Measurements from ENCODE around the gene XG.
"Not testable (repeated sequence)": the region's sequence is repeated elsewhere in the genome, so short reads cannot be mapped to it uniquely, and the experiment has no call there.

Gene XG
- 0 to 0.16 (median 0.04) reads per million in 18 experiments for total RNA-seq

GRCh38 chrX:2751874-2752300 lies at the start of gene XG:
TSS of gene XG (plus strand) at chrX:2752040. CDS start at chrX:2752275, 235 bp downstream.
- not testable (repeated sequence) for DNase-seq

- no peak for DNase-seq
Measured at GRCh38 chrX:2703991-2704369, 47.9 kb upstream of the XG start.

GRCh38 chrX:2705046-2705832 lies 46.6 kb upstream of the XG start:
- DNase-seq: no peak

GRCh38 chrX:2707334-2707760 lies 44.5 kb upstream of the XG start:
- peak; percentile 84 to 88 for DNase-seq

- DNase-seq: peak in 1 of 2 donors; percentile 13
Measured at GRCh38 chrX:2708021-2708420, 43.8 kb upstream of the XG start.

GRCh38 chrX:2708592-2709188 lies 43.1 kb upstream of the XG start:
- DNase-seq: peak; percentile 41 to 64

- DNase-seq: no peak
Measured at GRCh38 chrX:2709556-2709955, 42.3 kb upstream of the XG start.

GRCh38 chrX:2710041-2710840 lies 41.6 kb upstream of the XG start:
- peak; percentile 75 to 82 for DNase-seq

- no peak for DNase-seq
Measured at GRCh38 chrX:2711441-2711840, 40.4 kb upstream of the XG start.

GRCh38 chrX:2712428-2712827 lies 39.4 kb upstream of the XG start:
- no peak for DNase-seq

GRCh38 chrX:2712890-2713840 lies 38.7 kb upstream of the XG start:
- no peak for DNase-seq

GRCh38 chrX:2714551-2714950 lies 37.3 kb upstream of the XG start:
- DNase-seq: no peak

- no peak for DNase-seq
Measured at GRCh38 chrX:2715066-2715600, 36.7 kb upstream of the XG start.

- DNase-seq: no peak
Measured at GRCh38 chrX:2717312-2717711, 34.5 kb upstream of the XG start.

- no peak for DNase-seq
Measured at GRCh38 chrX:2718821-2719220, 33.0 kb upstream of the XG start.

GRCh38 chrX:2719774-2720447 lies 31.9 kb upstream of the XG start:
- DNase-seq: no peak

- DNase-seq: no peak
Measured at GRCh38 chrX:2723286-2723879, 28.5 kb upstream of the XG start.

GRCh38 chrX:2727264-2727663 lies 24.6 kb upstream of the XG start:
- not testable (repeated sequence) for DNase-seq

- no peak for DNase-seq
Measured at GRCh38 chrX:2732076-2732475, 19.8 kb upstream of the XG start.

GRCh38 chrX:2732649-2733048 lies 19.2 kb upstream of the XG start:
- no peak for DNase-seq

- DNase-seq: no peak
Measured at GRCh38 chrX:2733286-2733685, 18.6 kb upstream of the XG start.
